ENCODE data around the gene MRPL37.

MRPL37 gene

DNA sequence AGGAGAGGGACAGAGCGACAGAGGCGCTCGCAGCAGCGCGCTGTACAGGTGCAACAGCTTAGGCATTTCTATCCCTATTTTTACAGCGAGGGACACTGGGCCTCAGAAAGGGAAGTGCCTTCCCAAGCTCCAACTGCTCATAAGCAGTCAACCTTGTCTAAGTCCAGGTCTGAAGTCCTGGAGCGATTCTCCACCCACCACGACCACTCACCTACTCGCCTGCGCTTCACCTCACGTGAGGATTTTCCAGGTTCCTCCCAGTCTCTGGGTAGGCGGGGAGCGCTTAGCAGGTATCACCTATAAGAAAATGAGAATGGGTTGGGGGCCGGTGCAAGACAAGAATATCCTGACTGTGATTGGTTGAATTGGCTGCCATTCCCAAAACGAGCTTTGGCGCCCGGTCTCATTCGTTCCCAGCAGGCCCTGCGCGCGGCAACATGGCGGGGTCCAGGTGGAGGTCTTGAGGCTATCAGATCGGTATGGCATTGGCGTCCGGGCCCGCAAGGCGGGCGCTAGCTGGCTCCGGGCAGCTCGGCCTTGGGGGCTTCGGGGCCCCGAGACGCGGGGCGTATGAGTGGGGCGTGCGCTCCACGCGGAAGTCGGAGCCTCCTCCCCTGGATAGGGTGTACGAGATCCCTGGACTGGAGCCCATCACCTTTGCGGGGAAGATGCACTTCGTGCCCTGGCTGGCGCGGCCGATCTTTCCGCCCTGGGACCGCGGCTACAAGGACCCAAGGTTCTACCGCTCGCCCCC lies at the start of gene MRPL37, which contains the start of gene CYB5RL:
Gene MRPL37, plus strand, starts transcription at position 403 of the 754 bp plus-strand sequence. Its CDS starts 77 bp downstream, at position 480.
Gene CYB5RL, minus strand, starts transcription at position 266 of the 754 bp plus-strand sequence. CDS start 4,414 bp downstream, outside the sequence.
- Mint-ChIP-seq H3K4me3 (peak within 1 kb of the TSS; percentile 91), H3K4me1 (ENCODE audit: low read depth) (peaks cover 32% of the 10 kb centered on the region), H3K36me3 (ENCODE audit: low read depth) (peaks cover 17% of the 10 kb centered on the region), H3K9me3 (no peaks in the 10 kb centered on the region), H3K27me3 (ENCODE audit: low read depth) (no peaks in the 10 kb centered on the region), H3K27ac (peak within 1 kb of the TSS; percentile 86)

DNA sequence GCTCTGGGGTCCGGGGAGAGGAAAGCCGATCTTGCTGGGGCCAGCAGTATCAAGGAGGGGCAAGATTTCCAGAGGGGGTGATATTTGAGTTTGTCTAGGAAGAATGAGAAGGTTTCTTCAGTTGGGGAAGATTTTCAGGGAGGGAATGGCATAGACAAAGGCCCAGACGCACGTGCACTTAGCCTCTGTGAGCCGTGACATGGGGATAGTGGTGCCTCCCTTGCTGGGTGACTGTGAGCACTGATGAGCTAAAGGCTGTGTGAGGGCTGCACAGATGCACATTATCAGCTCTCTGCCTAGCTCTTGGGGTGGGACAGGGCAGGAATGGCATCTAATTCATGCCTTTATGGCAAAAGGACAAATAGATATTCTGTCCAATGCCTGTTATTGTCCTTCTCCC lies 49.0 kb upstream of the MRPL37 start:
- Mint-ChIP-seq H3K4me1 (ENCODE audit: low read depth) (no peaks in the 10 kb centered on the region), H3K27ac (no peak overlapping the region), H3K9me3 (no peaks in the 10 kb centered on the region), H3K4me3 (no peak overlapping the region), H3K36me3 (ENCODE audit: low read depth) (no peaks in the 10 kb centered on the region), H3K27me3 (ENCODE audit: low read depth) (peaks cover 3% of the 10 kb centered on the region)

DNA sequence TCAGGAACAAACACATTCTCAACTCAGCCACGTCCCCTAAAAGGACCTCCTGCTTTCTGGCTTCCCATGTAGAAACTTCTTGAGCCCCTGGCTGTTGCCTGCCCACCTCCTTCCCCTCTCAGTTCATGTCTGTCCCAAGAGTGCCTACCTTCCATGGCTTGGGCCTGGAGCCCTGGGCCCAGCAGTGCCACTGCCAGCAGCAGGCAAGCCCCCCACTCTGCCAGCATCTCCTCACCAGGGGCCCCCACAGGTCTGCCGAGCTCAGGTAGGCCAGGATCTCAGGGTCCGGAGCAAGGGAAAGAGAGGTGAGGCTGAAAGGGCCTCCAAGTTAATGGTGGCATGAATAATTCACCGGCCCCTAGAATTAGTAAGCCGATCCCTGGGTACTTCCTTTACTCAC lies 47.3 kb upstream of the MRPL37 start, which contains the start of gene CDCP2:
Gene CDCP2, minus strand, starts transcription at position 305 of the 400 bp plus-strand sequence. Its CDS starts 78 bp downstream, at position 227.
- no peaks in the 10 kb centered on the region for H3K9me3 Mint-ChIP-seq
- no peaks in the 10 kb centered on the region for H3K36me3 Mint-ChIP-seq (ENCODE audit: low read depth)
- H3K27me3 Mint-ChIP-seq (ENCODE audit: low read depth): peaks cover 3% of the 10 kb centered on the region

GRCh38 chr1:54153535-54154439 lies 46.2 kb upstream of the MRPL37 start:
- H3K27ac Mint-ChIP-seq: no peak overlapping the region
- no peaks in the 10 kb centered on the region for H3K36me3 Mint-ChIP-seq (ENCODE audit: low read depth)
- H3K4me1 Mint-ChIP-seq (ENCODE audit: low read depth): no peaks in the 10 kb centered on the region
- no peaks in the 10 kb centered on the region for H3K27me3 Mint-ChIP-seq (ENCODE audit: low read depth)
- H3K9me3 Mint-ChIP-seq: no peaks in the 10 kb centered on the region
- H3K4me3 Mint-ChIP-seq: no peak overlapping the region

More for the DNA sequence above, 47.3 kb upstream of the MRPL37 start, which contains the start of gene CDCP2:
- no peaks in the 10 kb centered on the region for H3K4me1 Mint-ChIP-seq (ENCODE audit: low read depth)
- H3K27ac Mint-ChIP-seq: no peak within 1 kb of the TSS
- H3K4me3 Mint-ChIP-seq: no peak within 1 kb of the TSS

GRCh38 chr1:54156201-54156600 lies 43.8 kb upstream of the MRPL37 start:
- Mint-ChIP-seq H3K27ac (no peak overlapping the region), H3K9me3 (no peaks in the 10 kb centered on the region), H3K27me3 (ENCODE audit: low read depth) (no peaks in the 10 kb centered on the region), H3K4me3 (no peak overlapping the region), H3K36me3 (ENCODE audit: low read depth) (no peaks in the 10 kb centered on the region), H3K4me1 (ENCODE audit: low read depth) (no peaks in the 10 kb centered on the region)

GRCh38 chr1:54156986-54157385 lies 43.0 kb upstream of the MRPL37 start:
- Mint-ChIP-seq H3K4me1 (ENCODE audit: low read depth) (no peaks in the 10 kb centered on the region), H3K4me3 (no peak overlapping the region), H3K36me3 (ENCODE audit: low read depth) (no peaks in the 10 kb centered on the region), H3K9me3 (no peaks in the 10 kb centered on the region), H3K27me3 (ENCODE audit: low read depth) (no peaks in the 10 kb centered on the region), H3K27ac (no peak overlapping the region)

- H3K27me3 Mint-ChIP-seq (ENCODE audit: low read depth): no peaks in the 10 kb centered on the region
- no peaks in the 10 kb centered on the region for H3K4me1 Mint-ChIP-seq (ENCODE audit: low read depth)
- no peak overlapping the region for H3K4me3 Mint-ChIP-seq
- no peaks in the 10 kb centered on the region for H3K9me3 Mint-ChIP-seq
- H3K36me3 Mint-ChIP-seq (ENCODE audit: low read depth): no peaks in the 10 kb centered on the region
- no peak overlapping the region for H3K27ac Mint-ChIP-seq
These were observed 42.6 kb upstream of the MRPL37 start for GRCh38 chr1:54157401-54157800.

- H3K27ac Mint-ChIP-seq: no peak overlapping the region
- H3K27me3 Mint-ChIP-seq (ENCODE audit: low read depth): no peaks in the 10 kb centered on the region
- H3K9me3 Mint-ChIP-seq: no peaks in the 10 kb centered on the region
- no peaks in the 10 kb centered on the region for H3K4me1 Mint-ChIP-seq (ENCODE audit: low read depth)
- H3K4me3 Mint-ChIP-seq: no peak overlapping the region
- no peaks in the 10 kb centered on the region for H3K36me3 Mint-ChIP-seq (ENCODE audit: low read depth)
These were observed 41.9 kb upstream of the MRPL37 start for GRCh38 chr1:54158071-54158470.

DNA sequence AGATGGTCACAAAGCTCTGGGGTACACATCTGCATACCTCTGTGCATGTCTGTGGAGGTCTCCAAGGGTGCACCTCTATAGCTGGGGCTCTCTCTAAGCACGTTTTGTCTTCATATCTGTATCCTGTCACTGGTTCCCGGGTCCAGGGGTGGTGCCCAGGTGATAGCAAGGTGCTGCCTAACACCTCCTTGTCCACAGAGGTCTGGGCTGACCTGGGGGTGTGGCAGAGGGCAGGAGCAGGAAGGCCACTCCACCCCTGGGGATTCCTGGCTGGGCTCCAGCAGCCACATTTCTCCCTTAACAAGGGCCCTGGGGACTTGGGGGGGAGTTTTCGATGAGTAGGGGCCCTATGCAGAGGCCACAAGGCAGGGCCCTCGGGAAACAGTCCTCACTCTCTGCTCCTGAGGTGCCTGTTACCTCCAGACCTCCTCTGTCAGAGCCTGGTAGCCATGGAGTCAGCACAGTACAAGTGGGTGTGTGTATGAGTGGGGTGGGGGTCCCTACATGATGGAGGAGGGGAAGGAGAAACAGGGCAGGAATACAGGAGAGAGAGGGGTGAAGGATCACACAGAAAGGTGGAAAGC lies 40.1 kb upstream of the MRPL37 start:
- H3K9me3 Mint-ChIP-seq: no peaks in the 10 kb centered on the region

DNA sequence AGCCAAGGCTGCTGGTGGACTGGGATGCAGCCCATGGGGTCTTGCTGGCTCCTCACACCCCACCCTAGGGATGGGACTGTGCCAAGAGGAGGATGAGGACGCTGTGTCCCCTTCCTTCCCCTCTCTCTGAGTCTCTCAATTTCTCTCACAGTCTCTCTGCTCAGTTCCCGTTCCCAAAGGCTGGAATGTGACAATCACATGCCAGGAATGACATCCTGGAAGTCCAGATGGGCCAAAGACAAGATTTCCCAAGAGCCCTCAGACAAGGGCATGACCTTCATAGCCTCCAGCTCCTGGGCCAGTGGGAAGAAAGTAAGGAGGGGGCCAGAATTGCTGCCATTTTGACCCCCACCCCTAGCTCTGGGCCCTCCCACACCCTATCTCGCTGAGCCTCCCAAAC lies 39.6 kb upstream of the MRPL37 start:
- no peaks in the 10 kb centered on the region for H3K4me1 Mint-ChIP-seq (ENCODE audit: low read depth)

More for the DNA sequence above, 40.1 kb upstream of the MRPL37 start:
- H3K4me1 Mint-ChIP-seq (ENCODE audit: low read depth): no peaks in the 10 kb centered on the region
- no peak overlapping the region for H3K27ac Mint-ChIP-seq
- H3K36me3 Mint-ChIP-seq (ENCODE audit: low read depth): no peaks in the 10 kb centered on the region
- no peak overlapping the region for H3K4me3 Mint-ChIP-seq
- no peaks in the 10 kb centered on the region for H3K27me3 Mint-ChIP-seq (ENCODE audit: low read depth)

GRCh38 chr1:54161495-54162168 lies 38.3 kb upstream of the MRPL37 start:
- no peaks in the 10 kb centered on the region for H3K9me3 Mint-ChIP-seq
- no peak overlapping the region for H3K27ac Mint-ChIP-seq
- no peaks in the 10 kb centered on the region for H3K36me3 Mint-ChIP-seq (ENCODE audit: low read depth)
- no peaks in the 10 kb centered on the region for H3K27me3 Mint-ChIP-seq (ENCODE audit: low read depth)
- H3K4me3 Mint-ChIP-seq: no peak overlapping the region
- no peaks in the 10 kb centered on the region for H3K4me1 Mint-ChIP-seq (ENCODE audit: low read depth)

More for the DNA sequence above, 39.6 kb upstream of the MRPL37 start:
- H3K4me3 Mint-ChIP-seq: no peak overlapping the region
- no peaks in the 10 kb centered on the region for H3K36me3 Mint-ChIP-seq (ENCODE audit: low read depth)
- no peaks in the 10 kb centered on the region for H3K9me3 Mint-ChIP-seq
- H3K27ac Mint-ChIP-seq: no peak overlapping the region
- H3K27me3 Mint-ChIP-seq (ENCODE audit: low read depth): no peaks in the 10 kb centered on the region

- H3K27ac Mint-ChIP-seq: no peak overlapping the region
- no peak overlapping the region for H3K4me3 Mint-ChIP-seq
- H3K4me1 Mint-ChIP-seq (ENCODE audit: low read depth): no peaks in the 10 kb centered on the region
- no peaks in the 10 kb centered on the region for H3K9me3 Mint-ChIP-seq
- H3K36me3 Mint-ChIP-seq (ENCODE audit: low read depth): no peaks in the 10 kb centered on the region
- H3K27me3 Mint-ChIP-seq (ENCODE audit: low read depth): no peaks in the 10 kb centered on the region
These were observed 36.9 kb upstream of the MRPL37 start for GRCh38 chr1:54163051-54163450.

DNA sequence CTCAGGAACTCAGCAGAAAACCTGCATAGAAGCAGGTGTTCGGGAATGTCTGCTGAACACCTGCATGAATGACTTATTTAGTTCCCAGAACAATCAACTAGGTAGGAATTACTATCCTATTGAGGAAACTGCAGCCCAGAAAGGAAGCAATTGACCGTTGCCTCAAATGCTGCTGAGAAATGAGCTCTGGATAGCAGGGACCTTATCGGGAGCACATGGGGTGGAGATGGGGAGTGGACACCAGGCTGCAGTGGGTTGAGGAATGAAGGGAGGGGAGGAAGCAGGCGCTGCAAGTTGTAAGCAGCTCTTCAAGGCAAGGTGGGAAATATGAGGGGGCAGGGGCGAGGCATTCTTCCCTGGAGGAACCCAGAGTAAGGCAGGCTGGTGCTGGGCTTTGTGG lies 36.4 kb upstream of the MRPL37 start:
- no peak overlapping the region for H3K27ac Mint-ChIP-seq
- no peaks in the 10 kb centered on the region for H3K9me3 Mint-ChIP-seq
- H3K4me1 Mint-ChIP-seq (ENCODE audit: low read depth): no peaks in the 10 kb centered on the region
- H3K36me3 Mint-ChIP-seq (ENCODE audit: low read depth): no peaks in the 10 kb centered on the region
- no peaks in the 10 kb centered on the region for H3K27me3 Mint-ChIP-seq (ENCODE audit: low read depth)
- no peak overlapping the region for H3K4me3 Mint-ChIP-seq

DNA sequence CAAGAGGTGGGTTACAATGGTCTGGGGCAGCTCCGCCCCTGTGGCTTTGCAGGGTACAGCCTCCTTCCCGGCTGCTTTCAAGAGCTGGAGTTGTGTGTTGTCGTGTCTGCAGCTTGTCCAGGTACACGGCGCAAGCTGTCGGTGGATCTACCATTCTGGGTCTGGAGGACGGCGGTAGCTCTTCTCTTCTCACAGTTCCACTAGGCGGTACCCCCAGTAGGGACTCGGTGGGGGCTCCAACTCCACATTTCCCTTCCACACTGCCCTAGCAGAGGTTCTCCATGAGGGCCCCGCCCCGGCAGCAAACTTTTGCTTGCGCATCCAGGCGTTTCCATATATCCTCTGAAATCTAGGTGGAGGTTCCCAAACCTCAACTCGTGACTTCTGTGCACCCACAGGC lies 34.8 kb upstream of the MRPL37 start:
- no peak overlapping the region for H3K4me3 Mint-ChIP-seq
- no peaks in the 10 kb centered on the region for H3K36me3 Mint-ChIP-seq (ENCODE audit: low read depth)
- H3K27me3 Mint-ChIP-seq (ENCODE audit: low read depth): no peaks in the 10 kb centered on the region

More for the DNA sequence above, 34.8 kb upstream of the MRPL37 start:
- no peaks in the 10 kb centered on the region for H3K9me3 Mint-ChIP-seq
- no peaks in the 10 kb centered on the region for H3K4me1 Mint-ChIP-seq (ENCODE audit: low read depth)
- no peak overlapping the region for H3K27ac Mint-ChIP-seq

Measured in T-helper 1 cell treated with Interleukin-12 subunit alpha and Interleukin-12 subunit beta and Interleukin-4 antibody, amounts not matched to agents 30 μg/mL and 1 μg/mL, for 36 hours (primary cell).